Sigmoid colon (tissue), 7 donors: ENCODE data around the gene DBI. TPM values are rescaled to one million over a fixed set of nuclear protein-coding genes. Genes with fewer than 3 reads are reported as not detected.

ENCODE experiments used
- DNase-seq: peaks from one replicate; pipeline ENCODE4 v3.0.0-alpha.2; 2019
- H3K27ac ChIP-seq, 4 donors: fragments of 200-600 bp; sonication (generic); one replicate each; pipeline ENCODE4 v1.5.1; 2016 to 2019; ENCODE audit warnings: mild to moderate bottlenecking in 1 of 4
- H3K27me3 ChIP-seq, 3 donors: fragments of 200-600 bp; sonication (generic); one replicate each; pipeline ENCODE4 v1.5.1; 2019; ENCODE audit warnings: mild to moderate bottlenecking in 1 of 3
- H3K36me3 ChIP-seq, 4 donors: fragments of 200-600 bp; sonication (generic); one replicate each; pipeline ENCODE4 v1.5.1; 2016 to 2019
- H3K4me1 ChIP-seq, 4 donors: fragments of 200-600 bp; sonication (generic); one replicate each; pipeline ENCODE4 v1.5.1; 2017 to 2019
- H3K4me3 ChIP-seq, 4 donors: fragments of 200-600 bp; sonication (generic); one replicate each; pipeline ENCODE4 v1.5.1; 2017 to 2019; ENCODE audit warnings: mild to moderate bottlenecking in 2 of 4, moderate library complexity in 1 of 4
- H3K9me3 ChIP-seq, 4 donors: fragments of 200-600 bp in 3 of 4; sonication (generic) in 3 of 4; one replicate each; pipeline versions ENCODE4 v1.5.1 to v1.6.1; 2013 to 2019
- CTCF ChIP-seq, 4 experiments: fragments of 450-650 bp in 3 of 4; fragments of 200-600 bp in 1 of 4; IDR thresholded peaks; one replicate each; pipeline ENCODE4 v1.5.1; 2016 to 2019; ENCODE audit warnings: antibody characterized with exemption in 4 of 4, mild to moderate bottlenecking in 3 of 4, moderate library complexity in 2 of 4
- EP300 ChIP-seq, 4 donors: sonication (generic); formaldehyde crosslinking; IDR thresholded peaks; one replicate each; pipeline ENCODE4 v1.6.1; 2017; ENCODE audit warnings: antibody characterized with exemption in 4 of 4
- POLR2A ChIP-seq, 2 donors: fragments of 450-650 bp; IDR thresholded peaks; one replicate each; pipeline ENCODE4 v1.6.1; 2016; ENCODE audit warnings: antibody characterized with exemption in 2 of 2, mild to moderate bottlenecking in 2 of 2, moderate library complexity in 2 of 2
- POLR2AphosphoS5 ChIP-seq, 4 donors: sonication (generic); formaldehyde crosslinking; IDR thresholded peaks; one replicate each; pipeline ENCODE4 v1.6.1; 2017; ENCODE audit warnings: antibody characterized with exemption in 4 of 4
- WGBS, 2 donors: extraction: QIAGEN DNeasy Blood & Tissue Kit; methylation state at CpG; one replicate each; pipeline ENCODE4 v1.1.7; 2013; 5-methylcytosine and 5-hydroxymethylcytosine counted together
- intact Hi-C: fragments of 100-400 bp; cut with DNase I; formaldehyde crosslinking; loops from one replicate; pipeline ENCODE4 v1.15.1; 2023
- polyA plus RNA-seq, 3 donors: library from polyadenylated mRNA; stranded (reverse); fragments of 200-250 nt; gene quantifications; one replicate each; pipeline ENCODE4 v1.2.3, GENCODE V29; 2013
- total RNA-seq, 4 donors: library from RNA; depleted of rRNA; stranded (reverse); fragments of >200 nt; gene quantifications; one replicate each; pipeline ENCODE4 v1.1.0, GENCODE V29; 2016
- donor health status: healthy with polysubstance abuse.
- donor health status: Bipolar disorder and iron deficiency.
- donor health status: healthy.

DBI gene
- total and polyA plus RNA-seq, 7 donors = 49.5 to 1,261 (median 92.4) TPM

GRCh38 chr2:119324685-119325270 is 42.0 kb upstream of the DBI start:
- intact Hi-C loops = no loop called here
- Histone ChIP-seq H3K4me3 (no peak overlapping the region), H3K27ac (no peak overlapping the region), H3K36me3 (no peaks in the 10 kb centered on the region), H3K9me3 (no peaks in the 10 kb centered on the region), H3K27me3 (no peaks in the 10 kb centered on the region), H3K4me1 (no peaks in the 10 kb centered on the region)
- 30 to 73% methylated on average over 9 of the region's 9 CpGs for WGBS, 2 donors
- TF ChIP-seq CTCF (IDR thresholded peaks at IDR 0.05) = no peak
- TF ChIP-seq POLR2A (IDR thresholded peaks at IDR 0.05) = no peak
- TF ChIP-seq EP300 (IDR thresholded peaks at IDR 0.05) = no peak
- TF ChIP-seq POLR2AphosphoS5 (IDR thresholded peaks at IDR 0.05) = no peak
- DNase-seq = no peak

GRCh38 chr2:119326938-119327337 is 39.8 kb upstream of the DBI start:
- H3K9me3 ChIP-seq = no peaks in the 10 kb centered on the region
- no peak for TF ChIP-seq EP300 (IDR thresholded peaks at IDR 0.05)
- peak in 1 of 4 donors; percentile 13 for TF ChIP-seq POLR2AphosphoS5 (IDR thresholded peaks at IDR 0.05)
- DNase-seq = no peak
- WGBS, 2 donors = 76 to 88% methylated on average over 1 of the region's 1 CpG
- no peaks in the 10 kb centered on the region for H3K27me3 ChIP-seq
- H3K36me3 ChIP-seq = no peaks in the 10 kb centered on the region
- no peak overlapping the region for H3K27ac ChIP-seq
- intact Hi-C loops = no loop called here
- no peaks in the 10 kb centered on the region for H3K4me1 ChIP-seq
- no peak overlapping the region for H3K4me3 ChIP-seq

- intact Hi-C loops = no loop called here
- no peaks in the 10 kb centered on the region for H3K36me3 ChIP-seq
- no peak for TF ChIP-seq CTCF (IDR thresholded peaks at IDR 0.05)
- no peak for TF ChIP-seq POLR2A (IDR thresholded peaks at IDR 0.05)
- TF ChIP-seq EP300 (IDR thresholded peaks at IDR 0.05) = no peak
- no peak for TF ChIP-seq POLR2AphosphoS5 (IDR thresholded peaks at IDR 0.05)
- no peaks in the 10 kb centered on the region for H3K4me1 ChIP-seq
- H3K27me3 ChIP-seq = no peaks in the 10 kb centered on the region
- H3K9me3 ChIP-seq = no peaks in the 10 kb centered on the region
- DNase-seq = no peak
- H3K27ac ChIP-seq = no peak overlapping the region
- no peak overlapping the region for H3K4me3 ChIP-seq
- 95% methylated on average over 6 of the region's 6 CpGs for WGBS, 2 donors
Measured at GRCh38 chr2:119327431-119327830, 39.3 kb upstream of the DBI start.

GRCh38 chr2:119332953-119333352 is 33.8 kb upstream of the DBI start:
- Histone ChIP-seq H3K27ac (no peak overlapping the region), H3K4me1 (no peaks in the 10 kb centered on the region), H3K27me3 (no peaks in the 10 kb centered on the region), H3K4me3 (no peak overlapping the region), H3K9me3 (no peaks in the 10 kb centered on the region), H3K36me3 (peaks cover 0 to 10% (median 0%) of the 10 kb centered on the region in 4 donors)
- TF ChIP-seq POLR2A (IDR thresholded peaks at IDR 0.05) (no peak), POLR2AphosphoS5 (IDR thresholded peaks at IDR 0.05) (no peak), CTCF (IDR thresholded peaks at IDR 0.05) (no peak), EP300 (IDR thresholded peaks at IDR 0.05) (no peak)
- 43 to 73% methylated on average over 6 of the region's 6 CpGs for WGBS, 2 donors
- intact Hi-C loops = no loop called here
- no peak for DNase-seq

- TF ChIP-seq POLR2A (IDR thresholded peaks at IDR 0.05) (no peak), POLR2AphosphoS5 (IDR thresholded peaks at IDR 0.05) (no peak), CTCF (IDR thresholded peaks at IDR 0.05) (no peak), EP300 (IDR thresholded peaks at IDR 0.05) (no peak)
- Histone ChIP-seq H3K36me3 (peaks cover 0 to 13% (median 0%) of the 10 kb centered on the region in 4 donors), H3K4me3 (no peak overlapping the region), H3K27me3 (no peaks in the 10 kb centered on the region), H3K4me1 (no peaks in the 10 kb centered on the region), H3K9me3 (no peaks in the 10 kb centered on the region), H3K27ac (no peak overlapping the region)
- DNase-seq = no peak
- 71 to 82% methylated on average over 3 of the region's 3 CpGs for WGBS, 2 donors
- intact Hi-C loops = no loop called here
Measured at GRCh38 chr2:119333360-119333759, 33.4 kb upstream of the DBI start.
